ENCODE measurements around the gene WDR47.
A peak's percentile ranks its signal among the peaks of the same experiment; 100 is the strongest.

Gene WDR47

DNA sequence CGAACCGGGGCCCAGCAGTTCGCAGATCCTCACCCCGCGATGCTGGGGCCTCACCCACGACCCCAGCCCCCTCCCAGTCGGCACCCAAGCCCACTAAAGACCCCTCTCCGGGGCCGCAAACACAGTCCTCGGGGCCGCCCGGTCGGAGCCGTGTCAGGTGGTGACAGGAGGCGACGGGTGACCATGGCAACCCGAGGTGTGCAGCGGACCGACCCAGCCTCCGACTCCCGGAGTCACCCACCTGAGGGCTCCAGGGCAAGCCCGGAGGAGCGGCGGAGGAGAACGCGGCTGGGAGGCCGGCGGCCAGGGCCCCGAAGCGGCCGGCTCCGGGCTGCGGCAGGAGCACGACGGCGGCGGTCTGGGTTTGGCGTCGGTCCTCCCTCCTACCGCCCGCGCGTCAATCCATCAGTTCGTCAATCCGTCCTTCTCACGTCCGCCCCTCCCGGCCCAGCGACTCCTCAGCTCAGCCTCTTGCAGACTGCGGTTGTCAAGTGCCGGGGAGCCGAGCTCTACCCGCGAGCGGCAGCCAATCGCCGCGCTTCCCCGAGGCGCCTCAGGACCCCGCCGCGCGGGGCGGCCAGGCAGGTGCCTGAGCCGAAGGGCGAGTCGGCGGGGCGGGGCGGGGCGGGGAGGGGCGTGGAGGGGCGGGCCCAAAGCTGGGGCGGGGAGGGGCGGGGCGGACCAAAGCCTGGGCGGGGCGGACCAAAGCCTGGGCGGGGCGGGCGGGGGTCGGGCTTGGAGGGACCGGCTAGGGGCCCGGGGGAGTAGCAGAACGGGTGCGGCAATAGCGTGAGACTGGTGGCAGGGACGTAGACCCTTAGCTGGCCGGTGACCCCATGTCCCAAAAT is at the start of gene WDR47:
Gene WDR47 (minus strand): TSS at position 482 of the 848 bp plus-strand sequence. CDS start 18,590 bp downstream, outside the sequence.
- DNase-seq (ENCODE audit: low read depth, low spot score) = peak; percentile 90

DNA sequence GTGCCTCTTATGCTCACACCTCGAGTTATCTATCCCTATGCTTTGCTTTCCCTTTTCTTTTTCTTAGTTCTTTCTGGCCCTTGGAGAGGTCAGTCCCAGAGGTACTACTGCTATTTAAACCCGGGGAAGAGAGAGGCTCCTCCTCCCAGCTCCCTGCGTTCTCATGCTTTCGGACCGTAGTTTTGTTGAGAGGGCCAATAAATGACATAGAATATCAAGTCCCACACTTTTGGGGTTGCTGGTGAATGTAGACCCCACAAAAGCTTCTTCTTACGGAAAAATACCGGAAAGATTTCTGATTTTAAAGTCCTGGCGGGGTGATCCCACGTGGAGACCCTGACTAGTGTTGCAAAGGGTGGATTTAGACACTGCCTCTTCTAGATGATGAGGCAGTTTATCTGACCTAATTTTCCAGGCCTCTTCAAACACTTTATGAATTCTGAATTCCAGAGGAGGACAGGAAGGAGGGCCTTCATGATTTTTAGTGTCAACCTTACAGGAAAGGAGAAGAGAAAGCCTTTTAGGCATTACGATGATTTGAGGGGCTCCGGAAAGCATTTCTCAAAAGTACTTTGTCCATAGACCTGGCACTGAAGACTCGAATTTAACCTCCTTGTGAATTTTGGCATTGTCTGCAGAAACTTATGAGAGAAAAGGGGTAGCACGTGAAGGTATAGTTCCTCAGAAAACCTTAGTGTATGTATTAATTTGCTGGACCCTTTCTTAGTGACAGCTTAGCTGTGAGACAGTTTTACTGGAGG is 49.4 kb upstream of the WDR47 start:
- DNase-seq (ENCODE audit: low read depth, low spot score) = no peak

DNA sequence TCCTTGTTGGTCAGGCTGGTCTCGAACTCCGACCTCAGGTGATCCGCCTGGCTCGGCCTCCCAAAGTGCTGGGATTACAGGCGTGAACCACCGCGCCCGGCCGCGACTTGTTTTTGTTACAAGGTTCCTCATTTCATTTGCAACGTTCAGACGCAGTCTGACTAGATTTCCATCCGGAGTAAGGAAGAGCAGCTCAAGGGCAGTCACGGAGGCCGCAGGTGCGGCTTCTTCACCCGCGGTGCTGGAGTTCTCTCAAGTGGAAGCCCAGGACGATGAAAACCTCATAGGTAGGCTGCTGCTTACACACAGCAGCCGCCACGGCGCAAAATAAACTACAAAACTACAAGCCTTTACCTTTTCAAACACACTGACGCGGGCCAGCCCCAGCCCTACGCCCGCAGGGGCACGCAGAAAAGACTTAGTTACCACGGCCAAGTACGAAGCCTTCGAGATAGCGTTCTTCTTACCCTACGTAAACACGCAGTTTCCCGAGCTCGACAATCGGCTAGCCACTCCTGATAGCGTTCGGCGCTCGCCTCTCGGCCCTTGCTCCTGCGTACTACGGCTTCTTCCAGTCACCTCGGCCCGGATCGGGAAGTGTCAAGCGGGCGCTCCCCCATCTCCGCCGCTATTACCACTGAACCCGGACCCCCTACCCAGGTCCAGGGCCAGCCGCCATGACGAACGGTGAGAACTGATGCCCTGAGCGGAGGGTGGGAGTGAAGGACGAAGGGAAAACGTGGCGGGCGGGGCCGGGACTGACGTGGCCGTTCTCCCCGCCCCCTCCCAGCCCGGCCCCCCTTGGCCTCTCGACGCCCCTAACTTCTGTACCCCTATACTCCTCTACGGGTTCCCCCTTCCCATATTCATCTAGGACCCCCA is 48.5 kb upstream of the WDR47 start, which contains the start of gene TMEM167B:
Gene TMEM167B (plus strand): TSS at position 569 of the 882 bp plus-strand sequence. CDS start 109 bp downstream, at position 678.
- peak; percentile 61 for DNase-seq (ENCODE audit: low read depth, low spot score)

DNA sequence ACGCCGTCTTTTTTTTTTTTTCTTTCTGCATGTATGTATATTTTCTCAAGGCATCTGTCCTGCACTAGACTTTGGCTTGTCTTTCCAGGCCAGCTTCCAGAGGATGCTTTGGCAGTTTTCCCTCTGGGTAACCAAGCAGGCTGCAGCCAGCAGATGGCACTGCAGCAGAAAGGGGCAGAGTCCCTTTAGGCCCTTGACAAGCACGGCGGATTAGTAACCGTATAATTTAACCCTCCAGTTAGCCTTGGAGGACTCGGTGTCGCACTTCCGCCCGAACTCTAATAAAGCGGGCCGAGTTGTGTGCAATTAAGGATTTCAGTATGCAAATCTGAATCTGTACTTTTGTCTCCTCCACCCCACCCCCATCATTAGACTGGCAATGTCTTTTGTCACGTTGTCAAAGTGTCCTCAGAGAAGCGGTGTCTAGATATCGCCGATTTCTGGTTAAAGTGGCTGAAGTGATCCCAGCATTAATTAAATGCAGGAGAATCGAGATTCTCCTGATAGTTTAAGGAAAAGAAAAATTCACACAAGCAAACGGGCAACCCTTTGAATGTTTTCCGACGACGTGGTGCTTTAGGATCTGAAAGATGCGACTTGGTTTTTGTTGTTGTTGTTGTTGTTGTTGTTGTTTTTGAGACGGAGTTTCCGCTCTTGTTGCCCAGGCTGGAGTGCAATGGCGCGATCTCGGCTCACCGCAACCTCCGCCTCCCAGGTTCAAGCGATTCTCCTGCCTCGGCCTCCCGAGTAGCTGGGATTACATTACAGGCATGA is 47.5 kb upstream of the WDR47 start:
- DNase-seq (ENCODE audit: low read depth, low spot score) = no peak

DNA sequence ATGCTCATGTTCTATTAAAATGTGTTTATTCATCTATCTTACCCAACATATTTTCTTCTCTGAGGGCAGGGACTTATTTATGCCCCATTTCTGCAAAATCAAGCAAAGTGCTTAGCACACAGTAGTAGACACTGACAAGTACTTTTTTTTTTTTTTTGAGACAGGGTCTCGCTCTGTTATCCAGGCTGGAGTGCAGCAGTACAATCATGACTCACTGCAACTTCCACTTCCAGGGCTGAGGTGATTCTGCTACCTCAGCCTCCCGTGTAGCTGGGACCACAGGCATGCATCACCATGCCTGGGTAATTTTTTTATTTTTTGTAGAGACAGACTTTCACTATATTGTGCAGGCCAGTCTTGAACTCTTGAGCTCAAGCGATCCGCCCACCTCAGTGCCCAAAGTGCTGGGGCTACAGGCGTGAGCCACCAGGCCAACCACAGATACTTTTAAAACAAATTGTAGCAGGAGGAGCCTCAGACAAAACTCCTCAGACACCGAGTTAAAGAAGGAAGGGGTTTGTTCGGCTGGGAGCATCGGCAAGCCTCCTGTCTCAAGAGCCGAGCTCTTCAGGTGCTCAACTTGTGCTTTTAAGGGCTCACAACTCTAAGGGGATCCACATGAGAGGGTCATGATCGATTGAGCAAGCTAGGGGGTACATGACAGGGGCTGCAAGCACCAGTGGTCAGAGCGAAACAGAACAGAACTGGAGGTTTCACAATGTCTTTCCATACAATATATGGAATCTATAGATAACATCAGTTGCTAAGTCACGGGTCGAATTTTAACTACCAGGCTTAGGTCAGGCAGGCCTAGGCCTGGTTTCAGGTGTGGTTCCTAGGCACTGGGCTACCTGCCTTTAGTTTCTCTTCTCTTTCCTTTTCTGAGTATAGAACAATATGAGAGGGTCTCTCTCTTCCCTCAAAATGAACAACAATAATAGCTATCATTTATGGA is 42.9 kb upstream of the WDR47 start:
- no peak for DNase-seq (ENCODE audit: low read depth, low spot score)

DNA sequence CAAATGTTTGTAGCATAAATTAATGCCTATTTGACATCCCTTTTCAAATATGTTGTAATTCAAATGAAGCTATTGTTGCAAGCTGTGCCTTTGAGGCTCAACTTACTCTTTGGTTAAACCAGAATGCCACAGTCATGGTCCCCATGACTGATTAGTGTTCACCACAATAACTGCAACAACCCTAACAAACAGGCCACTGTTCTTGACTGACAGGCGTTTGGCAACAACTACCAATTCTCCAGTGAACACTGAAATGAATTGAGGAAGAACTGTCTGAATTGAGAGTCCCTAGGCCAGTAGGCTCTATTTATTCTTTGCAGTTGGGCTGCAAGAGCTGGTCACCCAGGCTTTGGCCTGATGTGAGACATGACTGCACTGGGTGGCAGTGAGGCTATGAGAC is 42.0 kb upstream of the WDR47 start:
- DNase-seq (ENCODE audit: low read depth, low spot score) = no peak

GRCh38 chr1:109083501-109083900 is 41.6 kb upstream of the WDR47 start:
- DNase-seq (ENCODE audit: low read depth, low spot score) = no peak

GRCh38 chr1:109080441-109081082 is 38.7 kb upstream of the WDR47 start:
- DNase-seq (ENCODE audit: low read depth, low spot score) = no peak

- no peak for DNase-seq (ENCODE audit: low read depth, low spot score)
These were observed 37.3 kb upstream of the WDR47 start for GRCh38 chr1:109079240-109079622.

DNA sequence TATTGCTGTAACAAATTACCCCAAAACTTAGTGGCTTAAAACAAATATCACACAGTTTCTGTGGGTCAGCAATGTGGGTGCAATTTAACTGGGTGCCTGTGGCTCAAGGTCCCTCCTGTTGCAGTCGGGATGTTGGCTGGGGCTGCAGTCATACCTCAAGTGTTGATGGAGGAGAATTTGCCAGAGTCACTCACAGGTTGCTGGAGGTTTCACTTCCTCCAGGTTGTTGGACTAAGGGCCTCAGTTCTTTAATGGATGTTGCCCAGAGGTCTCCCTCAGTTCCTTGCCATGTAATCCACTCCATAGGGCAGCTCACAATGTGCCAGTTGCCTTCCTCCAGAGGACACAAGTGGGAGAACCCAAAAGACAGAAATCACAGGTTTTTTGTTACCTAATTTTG is 36.4 kb upstream of the WDR47 start:
- DNase-seq (ENCODE audit: low read depth, low spot score) = no peak

- DNase-seq (ENCODE audit: low read depth, low spot score) = peak; percentile 67
These were observed 33.9 kb upstream of the WDR47 start, which contains the start of gene TAF13 for GRCh38 chr1:109075531-109076490. Gene TAF13, minus strand, starts transcription at chr1:109076003. Its CDS starts 56 bp downstream, at chr1:109075947.

DNA sequence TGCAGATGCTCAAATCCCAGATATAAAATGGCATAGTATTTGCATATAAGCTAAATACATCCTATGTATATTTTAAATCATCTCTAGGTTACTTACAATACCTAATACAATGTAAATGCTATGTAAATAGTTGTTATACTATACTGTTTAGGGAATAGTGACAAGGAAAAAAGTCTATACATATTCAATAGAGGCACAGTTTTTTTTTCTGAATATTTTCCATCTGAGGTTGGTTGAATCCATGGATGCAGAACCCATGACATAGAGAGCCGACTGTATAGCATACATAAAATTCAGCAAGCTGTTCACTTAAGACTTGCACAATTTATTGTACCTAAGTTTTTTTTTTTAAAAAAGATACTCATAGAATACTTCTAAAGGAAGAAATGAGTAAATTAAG is 27.4 kb upstream of the WDR47 start:
- DNase-seq (ENCODE audit: low read depth, low spot score) = no peak

- DNase-seq (ENCODE audit: low read depth, low spot score) = no peak
These were observed 26.0 kb upstream of the WDR47 start for GRCh38 chr1:109067883-109068282.

DNA sequence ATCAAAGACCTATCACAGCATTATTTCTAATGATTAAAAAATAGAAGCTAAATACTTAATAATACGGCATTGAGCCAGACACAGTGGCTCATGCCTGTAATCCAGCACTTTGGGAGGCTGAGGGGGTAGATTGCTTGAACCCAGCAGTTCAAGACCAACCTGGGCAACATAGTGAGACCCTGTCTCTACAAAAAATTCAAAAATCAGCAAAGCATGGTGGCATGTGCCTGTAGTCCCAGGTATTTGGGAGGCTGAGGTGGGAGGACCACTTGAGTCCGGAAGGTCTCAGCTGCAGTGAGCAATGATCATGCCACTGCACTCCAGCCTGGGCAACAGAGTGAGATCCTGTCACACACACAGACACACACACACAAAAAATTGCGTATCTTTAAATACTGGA is 23.2 kb upstream of the WDR47 start:
- no peak for DNase-seq (ENCODE audit: low read depth, low spot score)

DNA sequence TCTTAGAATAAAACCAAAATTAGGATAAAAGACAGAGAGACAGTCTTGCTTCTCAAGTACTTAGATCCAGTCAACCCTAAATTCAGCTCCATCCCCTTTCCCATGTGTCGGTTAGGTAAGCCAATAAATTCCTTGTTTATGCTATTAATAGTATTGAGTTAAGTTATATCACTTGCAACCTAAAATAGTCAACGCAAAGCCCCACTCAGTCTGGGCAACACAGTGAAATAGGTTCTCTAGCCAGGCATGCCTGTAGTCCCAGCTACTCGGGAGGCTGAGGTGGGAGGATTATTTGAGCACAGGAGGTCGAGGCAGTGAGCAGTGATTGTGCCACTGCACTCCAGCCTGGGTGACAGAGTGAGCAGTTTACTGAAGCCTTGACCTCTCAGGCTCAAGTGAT is 19.3 kb upstream of the WDR47 start:
- DNase-seq (ENCODE audit: low read depth, low spot score) = no peak

DNA sequence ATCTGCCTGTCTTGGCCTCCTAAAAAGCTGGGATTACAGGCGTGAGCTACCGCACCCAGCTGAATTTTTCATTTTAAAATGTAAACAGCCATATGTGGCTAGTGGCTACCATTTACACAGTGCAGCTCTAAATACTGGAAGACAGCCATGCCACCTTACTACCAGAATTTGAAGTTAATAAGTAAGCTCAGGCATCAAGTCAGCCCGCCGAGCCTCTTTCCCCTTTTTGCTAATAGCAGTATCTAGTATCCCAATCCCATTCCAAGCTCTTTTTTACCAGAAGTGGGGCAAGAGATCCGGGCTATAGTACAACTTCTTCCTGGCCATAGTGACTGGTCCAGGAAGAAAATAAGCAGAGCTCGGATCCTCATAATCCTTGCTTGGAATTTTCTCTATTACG is 18.8 kb upstream of the WDR47 start:
- DNase-seq (ENCODE audit: low read depth, low spot score) = no peak

GRCh38 chr1:109059026-109059425 is 17.1 kb upstream of the WDR47 start:
- DNase-seq (ENCODE audit: low read depth, low spot score) = no peak

GRCh38 chr1:109056064-109056463 is 14.2 kb upstream of the WDR47 start:
- DNase-seq (ENCODE audit: low read depth, low spot score) = no peak

All from activated naive CD8-positive, alpha-beta T cell treated with anti-CD3 and anti-CD28 coated beads, Interleukin-2, amount 50 U/mL, for 16 hours (primary cell).